Activated T-cell treated with anti-CD3 and anti-CD28 coated beads, Interleukin-2, amount 50 U/mL, for 4 hours (primary cell): ENCODE measurements around the gene ECT2. TPM values are rescaled to one million over a fixed set of nuclear protein-coding genes. Genes with fewer than 3 reads are reported as not detected.

Source experiments
- total RNA-seq, 3 donors: library from RNA; stranded (reverse); gene quantifications; one replicate each; pipeline ENCODE4 v1.2.1, GENCODE V29; 2021

Gene ECT2
- total RNA-seq, 3 donors from 2014 or later = 8.6 to 11.0 (median 10.2) TPM

Other genes with a start within 250 kb of the ECT2 start
- 10 to 100 TPM; 12.9 to 24.3 (median 18.8) TPM for gene TNFSF10, start 227.3 kb upstream of the ECT2 start, total RNA-seq
- gene NCEH1, start 39.7 kb upstream of the ECT2 start, total RNA-seq = 1 to 10 TPM; 4.5 to 5.9 (median 4.6) TPM